CD14-positive monocyte (primary cell): ENCODE data around the gene HPCA. TPM values are rescaled to one million over a fixed set of nuclear protein-coding genes. Genes with fewer than 3 reads are reported as not detected.

ENCODE experiments used
- DNase-seq, 3 donors: peaks; one replicate each; pipeline ENCODE4 v3.0.0-alpha.2; 2011 to 2022
- H2AFZ ChIP-seq: 2 replicates; pipeline ENCODE4 v1.6.0; 2012; ENCODE audit warnings: mild to moderate bottlenecking, low read depth, low read length, inconsistent platforms; ENCODE audit not compliant: insufficient read depth, poor library complexity, severe bottlenecking
- H3K27ac ChIP-seq, 2 donors: 1 replicate in 1 of 2; 2 replicates in 1 of 2; pipeline ENCODE4 v1.5.1; 2012 to 2013; ENCODE audit warnings: low read length in 2 of 2, control low read depth in 1 of 2, inconsistent platforms in 1 of 2, low read depth in 1 of 2, mild to moderate bottlenecking in 1 of 2
- H3K27me3 ChIP-seq, 2 donors: one replicate each; pipeline versions ENCODE4 v1.6.0 to v1.6.1; 2011 to 2013; ENCODE audit warnings: low read length in 2 of 2; ENCODE audit not compliant: control insufficient read depth in 2 of 2, insufficient read depth in 2 of 2
- H3K36me3 ChIP-seq, 2 donors: replicated peaks in 1 of 2; 1 replicate in 1 of 2; 2 replicates in 1 of 2; pipeline versions ENCODE4 v1.5.1 to v1.6.1; 2012 to 2013; ENCODE audit warnings: low read length in 2 of 2, control low read depth in 1 of 2, inconsistent platforms in 1 of 2, mild to moderate bottlenecking in 1 of 2; ENCODE audit not compliant: insufficient read depth in 2 of 2, control insufficient read depth in 1 of 2
- H3K4me1 ChIP-seq, 2 donors: 1 replicate in 1 of 2; 2 replicates in 1 of 2; pipeline versions ENCODE4 v1.5.1 to v1.6.1; 2012 to 2013; ENCODE audit warnings: low read length in 2 of 2, control low read depth in 1 of 2, inconsistent platforms in 1 of 2, mild to moderate bottlenecking in 1 of 2, moderate library complexity in 1 of 2; ENCODE audit not compliant: insufficient read depth in 2 of 2, control insufficient read depth in 1 of 2
- H3K4me2 ChIP-seq: replicated peaks from 2 replicates; pipeline ENCODE3; 2012; ENCODE audit warnings: low read length, moderate library complexity, mild to moderate bottlenecking; ENCODE audit not compliant: poor library complexity, severe bottlenecking; ENCODE audit errors: extremely low read depth
- H3K4me3 ChIP-seq, 3 experiments: fragments of 200-600 bp in 1 of 3; sonication (generic) in 1 of 3; replicated peaks in 1 of 3; 1 replicate in 2 of 3; 2 replicates in 1 of 3; pipeline ENCODE4 v1.5.1; 2011 to 2013; ENCODE audit warnings: low read length in 3 of 3, mild to moderate bottlenecking in 3 of 3, control low read depth in 2 of 3, low read depth in 2 of 3, inconsistent platforms in 1 of 3, moderate library complexity in 1 of 3
- H3K79me2 ChIP-seq: 2 replicates; pipeline ENCODE4 v1.6.0; 2012; ENCODE audit warnings: mild to moderate bottlenecking, control low read depth, inconsistent platforms, low read length, moderate library complexity; ENCODE audit not compliant: insufficient read depth
- H3K9ac ChIP-seq: 2 replicates; pipeline ENCODE4 v1.6.0; 2017; ENCODE audit warnings: low read length, mild to moderate bottlenecking; ENCODE audit not compliant: insufficient read depth, poor library complexity, severe bottlenecking
- H3K9me3 ChIP-seq, 2 donors: replicated peaks in 1 of 2; 1 replicate in 1 of 2; 2 replicates in 1 of 2; pipeline versions ENCODE4 v1.5.1 to v1.6.1; 2012 to 2013; ENCODE audit warnings: low read length in 2 of 2, control low read depth in 1 of 2; ENCODE audit not compliant: control insufficient read depth in 1 of 2, insufficient read depth in 1 of 2
- H4K20me1 ChIP-seq: 2 replicates; pipeline ENCODE4 v1.6.0; 2012; ENCODE audit warnings: mild to moderate bottlenecking, low read length, control low read depth, moderate library complexity; ENCODE audit not compliant: insufficient read depth
- H3K27ac Mint-ChIP-seq, 7 donors: one replicate each; pipeline ENCODE4 v1.8.0; 2020; ENCODE audit warnings: mild to moderate bottlenecking in 7 of 7, mixed read lengths in 7 of 7, moderate library complexity in 6 of 7, inconsistent platforms in 2 of 7
- H3K27me3 Mint-ChIP-seq, 3 donors: one replicate each; pipeline ENCODE4 v1.8.0; 2021 to 2022; ENCODE audit warnings: low read depth in 3 of 3, mild to moderate bottlenecking in 3 of 3, mixed read lengths in 3 of 3, moderate library complexity in 3 of 3, inconsistent platforms in 1 of 3
- H3K36me3 Mint-ChIP-seq, 2 donors: one replicate each; pipeline ENCODE4 v1.8.0; 2020; ENCODE audit warnings: mixed read lengths in 2 of 2, inconsistent platforms in 1 of 2, mild to moderate bottlenecking in 1 of 2
- H3K4me1 Mint-ChIP-seq: one replicate; pipeline ENCODE4 v1.8.0; 2020; ENCODE audit warnings: mild to moderate bottlenecking, mixed read lengths
- H3K4me3 Mint-ChIP-seq, 2 donors: one replicate each; pipeline ENCODE4 v1.8.0; 2020; ENCODE audit warnings: mild to moderate bottlenecking in 2 of 2, mixed read lengths in 2 of 2, moderate library complexity in 1 of 2
- H3K9me3 Mint-ChIP-seq, 7 donors: one replicate each; pipeline ENCODE4 v1.8.0; 2020 to 2022; ENCODE audit warnings: mixed read lengths in 7 of 7, mild to moderate bottlenecking in 6 of 7, moderate library complexity in 6 of 7, inconsistent platforms in 2 of 7
- CTCF ChIP-seq: fragments of 200-600 bp; IDR thresholded peaks from one replicate; pipeline ENCODE4 v1.8.0; 2022; ENCODE audit warnings: antibody characterized with exemption, mild to moderate bottlenecking
- WGBS: methylation state at CpG from one replicate; pipeline ENCODE4 v1.1.5; 2013; ENCODE audit warnings: missing lambda C conversion rate; ENCODE audit not compliant: insufficient coverage; 5-methylcytosine and 5-hydroxymethylcytosine counted together
- intact Hi-C, 2 donors: fragments of 100-400 bp; cut with micrococcal nuclease; formaldehyde crosslinking; loops; one replicate each; pipeline versions ENCODE4 v1.15.0 to v1.15.1; 2023
- polyA plus RNA-seq, 3 donors: library from polyadenylated mRNA; depleted of rRNA in 1 of 3; unstranded in 2 of 3; stranded (reverse) in 1 of 3; fragments of 300-500 nt in 2 of 3; fragments of >200 nt in 1 of 3; fragmentation: Illumina TruSeq in 2 of 3; gene quantifications; 1 replicate in 2 of 3; 2 replicates in 1 of 3; pipeline ENCODE4 v1.2.3, GENCODE V29; 2012 to 2021

HPCA gene
- polyA plus RNA-seq, 3 donors, result not detected

- Histone ChIP-seq H3K27ac (no peak overlapping the region), H3K4me3 (no peak overlapping the region), H3K79me2 (no peaks in the 10 kb centered on the region), H3K4me1 (peaks cover 0 to 5% of the 10 kb centered on the region in 2 donors), H4K20me1 (no peaks in the 10 kb centered on the region), H2AFZ (no peak overlapping the region), H3K9ac (no peak overlapping the region), H3K36me3 (no peaks in the 10 kb centered on the region), H3K9me3 (peaks cover 0 to 10% of the 10 kb centered on the region in 2 donors), H3K27me3 (peaks cover 35 to 58% of the 10 kb centered on the region in 2 donors), H3K4me2 (peak overlapping the region; percentile 56)
- no peak for TF ChIP-seq CTCF
- Mint-ChIP-seq H3K4me1 (peaks cover 7% of the 10 kb centered on the region), H3K4me3 (peak overlapping the region; percentile 64 to 88), H3K36me3 (peaks cover 2 to 5% of the 10 kb centered on the region in 2 donors), H3K27ac (no peak overlapping the region), H3K27me3 (peaks cover 50 to 72% (median 60%) of the 10 kb centered on the region in 3 donors), H3K9me3 (peaks cover 0 to 13% (median 8%) of the 10 kb centered on the region in 7 donors)
- intact Hi-C loops, result no loop called here
- WGBS, result 51% methylated on average over 15 of the region's 24 CpGs
- DNase-seq, result no peak
Observed at GRCh38 chr1:32901823-32902534, 15.7 kb downstream of the HPCA start.

- TF ChIP-seq CTCF, result no peak
- intact Hi-C loops, result no loop called here
- Mint-ChIP-seq H3K9me3 (peaks cover 0 to 13% (median 8%) of the 10 kb centered on the region in 7 donors), H3K36me3 (peaks cover 2 to 5% of the 10 kb centered on the region in 2 donors), H3K4me3 (peak overlapping the region in 1 of 2 donors; percentile 73), H3K27me3 (peaks cover 47 to 67% (median 59%) of the 10 kb centered on the region in 3 donors), H3K4me1 (peaks cover 7% of the 10 kb centered on the region), H3K27ac (no peak overlapping the region)
- no peak for DNase-seq
- Histone ChIP-seq H3K27me3 (peaks cover 35 to 55% of the 10 kb centered on the region in 2 donors), H3K4me2 (no peak overlapping the region), H3K4me1 (peaks cover 0 to 5% of the 10 kb centered on the region in 2 donors), H3K9me3 (peaks cover 0 to 10% of the 10 kb centered on the region in 2 donors), H2AFZ (no peak overlapping the region), H3K79me2 (no peaks in the 10 kb centered on the region), H3K4me3 (no peak overlapping the region), H3K27ac (no peak overlapping the region), H3K36me3 (no peaks in the 10 kb centered on the region), H3K9ac (no peak overlapping the region), H4K20me1 (no peaks in the 10 kb centered on the region)
- 90% methylated on average over 2 of the region's 6 CpGs for WGBS
Observed at GRCh38 chr1:32902535-32902920, 16.2 kb downstream of the HPCA start.
